GM10266 (cell line): ENCODE measurements around the gene RNF141.
A peak's percentile ranks its signal among the peaks of the same experiment; 100 is the strongest.

ENCODE experiments used
- DNase-seq: peaks from one replicate; pipeline ENCODE4 v3.0.0; 2012; ENCODE audit errors: extremely low spot score
- CTCF ChIP-seq: IDR thresholded peaks from 2 replicates; pipeline ENCODE4 v1.5.1; 2012; ENCODE audit warnings: mild to moderate bottlenecking, low read depth; ENCODE audit not compliant: control insufficient read depth, insufficient read depth; ENCODE audit errors: missing control alignments

RNF141 gene

DNA sequence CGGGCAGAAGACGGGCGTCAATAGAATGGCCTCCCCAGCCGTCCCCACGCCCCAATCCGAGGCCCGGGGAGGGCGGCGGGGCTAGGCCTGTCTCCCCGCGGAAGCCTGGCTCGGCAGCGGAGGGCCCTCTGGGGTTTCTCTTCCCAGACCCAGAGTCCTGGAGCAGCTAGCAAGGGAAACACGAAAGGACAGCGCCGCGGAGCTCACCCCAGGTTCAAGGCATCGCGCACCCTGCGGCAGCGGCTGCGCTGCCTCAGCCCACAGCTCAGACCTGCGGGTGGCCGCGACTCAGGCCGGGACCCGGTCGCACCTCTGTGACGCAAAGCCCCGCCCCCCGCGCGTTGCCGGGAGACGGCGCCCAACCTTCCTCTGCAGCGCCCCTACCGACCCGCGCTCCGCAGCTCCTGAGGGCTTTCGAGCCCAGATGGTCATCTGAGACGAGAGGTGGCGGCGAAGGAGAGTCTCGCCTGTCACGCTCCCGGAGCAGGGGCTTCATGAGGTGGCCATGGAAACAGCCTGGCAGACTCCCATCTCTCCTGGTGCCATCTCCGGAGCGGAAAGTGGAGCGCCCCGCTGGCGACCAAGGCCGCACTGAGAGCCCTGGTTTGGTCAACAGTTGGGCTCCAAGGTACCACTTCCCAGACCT is at the start of gene RNF141:
Gene RNF141 (minus strand): TSS at position 273 of the 646 bp plus-strand sequence. CDS start 7,029 bp downstream, outside the sequence.
- TF ChIP-seq CTCF = peak; percentile 91
- DNase-seq = peak; percentile 97

DNA sequence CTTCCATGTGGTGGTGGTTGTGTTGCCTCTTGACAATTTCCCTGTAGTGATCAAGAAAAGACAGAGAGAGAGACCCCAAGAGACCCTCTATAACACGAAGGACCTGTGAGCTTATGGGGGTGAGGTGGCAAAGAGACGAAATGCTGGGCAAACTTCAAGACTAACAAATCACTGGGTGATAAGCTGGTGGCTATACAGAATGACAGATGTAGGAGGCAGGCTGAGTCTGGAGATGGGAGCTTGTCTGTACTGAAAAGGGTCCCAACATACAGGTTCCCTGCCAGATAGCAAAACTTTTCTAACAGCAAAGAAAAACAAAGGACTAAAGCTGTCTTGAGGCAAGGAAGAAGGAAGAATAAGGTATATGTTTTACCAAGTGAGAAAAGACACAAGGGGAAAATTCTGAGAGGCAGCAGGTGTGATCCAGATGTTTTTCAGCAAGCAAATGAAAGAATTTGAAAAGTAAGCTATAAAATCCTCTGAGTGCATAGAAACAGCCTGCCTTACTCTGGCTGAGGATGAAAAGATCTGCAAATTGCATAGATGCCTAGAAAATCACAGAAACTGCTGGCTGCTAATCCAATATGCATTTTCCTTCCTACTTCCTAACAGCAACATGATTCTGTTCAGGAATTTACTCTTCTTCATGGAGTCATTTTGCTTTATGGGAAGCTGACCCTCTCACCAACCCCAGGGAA is 49.4 kb upstream of the RNF141 start:
- DNase-seq = no peak
- TF ChIP-seq CTCF = no peak

DNA sequence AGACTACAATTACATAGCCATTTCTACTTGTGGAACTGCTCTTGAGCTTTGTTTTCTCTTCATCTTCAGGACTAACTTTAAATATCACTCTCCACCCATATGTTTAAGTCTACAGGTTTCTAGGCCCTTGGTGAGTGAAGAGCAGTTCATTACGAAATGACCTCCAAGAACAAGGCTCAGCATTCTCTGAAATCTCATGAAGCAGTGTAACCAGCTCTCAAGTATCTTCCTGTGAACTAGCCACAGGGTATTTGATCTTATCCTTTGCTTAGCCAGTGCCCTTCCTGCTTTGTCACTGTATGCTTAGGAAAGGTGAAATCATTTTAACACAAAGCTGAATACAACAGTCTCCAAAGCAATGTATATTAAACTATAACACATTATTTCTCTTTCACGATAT is 47.9 kb upstream of the RNF141 start:
- TF ChIP-seq CTCF = no peak
- DNase-seq = no peak

DNA sequence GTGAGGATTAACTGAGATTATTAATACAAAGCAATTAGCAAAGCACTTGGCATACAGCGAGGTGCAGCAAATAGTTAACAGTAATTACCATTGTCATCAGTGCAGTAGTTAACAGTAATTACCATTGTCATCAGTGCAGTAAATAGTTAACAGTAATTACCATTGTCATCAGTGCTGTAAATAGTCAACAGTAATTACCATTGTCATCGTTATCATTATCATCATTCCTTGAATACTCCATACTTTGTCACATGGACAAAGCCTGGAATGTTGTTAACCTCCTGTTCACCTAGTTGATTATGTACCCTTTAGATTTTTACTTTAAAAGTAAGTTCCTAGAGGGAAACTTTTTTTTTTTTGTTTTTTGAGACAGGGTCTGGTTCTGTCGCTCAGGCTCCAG is 47.0 kb upstream of the RNF141 start:
- DNase-seq = no peak
- no peak for TF ChIP-seq CTCF

DNA sequence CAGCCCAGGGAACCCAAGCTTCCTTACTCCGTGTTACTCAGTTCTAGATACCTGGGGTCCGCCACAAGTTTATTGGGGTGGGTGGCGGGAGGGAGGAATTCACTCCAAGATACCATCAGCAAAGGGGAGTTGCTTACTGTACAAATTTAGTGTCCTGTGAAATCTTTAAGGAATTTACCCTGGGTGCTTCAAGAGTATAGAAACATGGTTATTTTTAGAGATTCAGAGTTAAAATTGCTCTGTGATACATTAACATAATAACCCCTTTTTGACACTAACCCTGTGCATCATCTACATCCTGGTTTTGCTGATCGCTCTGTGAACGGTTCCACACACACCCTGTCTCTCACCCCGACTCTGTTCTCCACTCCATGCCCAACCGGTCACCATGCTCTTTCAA is 46.4 kb upstream of the RNF141 start:
- TF ChIP-seq CTCF = no peak
- no peak for DNase-seq

DNA sequence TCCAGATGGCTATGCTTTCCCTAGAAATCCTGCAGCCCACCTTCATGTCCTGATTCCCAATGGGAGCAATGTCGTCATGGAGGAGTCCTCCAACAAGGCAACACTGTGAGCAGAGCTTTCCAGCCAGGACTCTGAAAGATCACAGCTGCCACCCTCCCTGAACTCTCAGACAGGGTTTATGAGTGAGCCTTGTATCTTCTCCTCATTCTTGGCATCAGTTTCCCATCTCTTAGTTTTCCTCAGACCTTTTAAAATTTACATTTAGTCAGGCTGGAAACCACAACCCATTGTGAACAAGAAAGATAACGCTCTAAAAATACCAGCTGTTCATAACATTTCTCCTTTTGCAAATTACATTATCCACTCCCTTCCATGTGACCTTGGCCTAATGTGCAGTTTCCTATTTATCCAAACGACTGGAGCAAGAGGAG is 43.1 kb upstream of the RNF141 start:
- TF ChIP-seq CTCF = no peak
- DNase-seq = no peak

DNA sequence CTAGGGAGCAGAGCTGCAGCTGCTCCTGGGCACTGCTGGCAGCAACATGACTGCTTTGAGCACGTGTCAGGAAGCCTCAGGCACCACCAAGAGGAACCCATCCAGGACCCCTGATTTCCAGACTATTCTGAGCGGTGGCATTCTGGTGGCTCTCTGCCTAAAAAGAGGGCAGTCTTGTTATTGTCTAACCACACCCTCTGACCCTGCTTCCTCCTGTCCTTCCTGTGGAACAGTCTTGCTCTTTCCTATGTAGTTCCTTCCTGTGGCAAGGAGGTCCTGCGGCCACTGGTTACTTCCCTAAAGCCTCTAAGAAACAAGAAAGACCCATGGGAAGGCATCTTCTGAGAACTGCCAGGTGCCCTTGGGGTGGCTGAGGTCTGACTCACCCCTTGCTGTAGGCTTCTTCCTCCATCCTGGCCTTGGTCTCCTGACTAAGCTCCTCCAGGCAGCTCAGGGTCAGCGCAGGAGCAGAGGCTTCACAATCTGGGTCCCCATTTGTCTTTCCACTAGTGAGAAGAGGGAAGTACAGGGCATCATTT is 40.6 kb upstream of the RNF141 start:
- no peak for DNase-seq
- TF ChIP-seq CTCF = no peak
